PC-9 (cell line): ENCODE measurements around the gene RHBDD1. TPM values are rescaled to one million over a fixed set of nuclear protein-coding genes. Genes with fewer than 3 reads are reported as not detected.

ENCODE experiments used
- BruUV-seq: library from RNA; stranded (reverse); fragments of 400-500 nt; replicated peaks from 2 replicates; lab custom pipeline; 2021; lab: Mats Ljungman, UMichigan
- CTCF ChIA-PET: fragments of 300-600 bp; sonication (Branson Sonifier 250); formaldehyde crosslinking; loops from one replicate; lab custom pipeline; 2022; ENCODE audit warnings: antibody characterized with exemption; lab: Charles Lee
- POLR2A ChIA-PET: fragments of 300-600 bp; sonication (Branson Sonifier 250); formaldehyde crosslinking; loops from one replicate; lab custom pipeline; 2022; ENCODE audit warnings: antibody characterized with exemption; ENCODE audit not compliant: unreplicated experiment; lab: Charles Lee
- DNase-seq, 2 experiments: peaks; one replicate each; pipeline versions ENCODE4 v3.0.0 to v3.0.0-alpha.2; 2015 to 2022; ENCODE audit warnings: mixed read lengths in 1 of 2
- H2AFZ ChIP-seq: fragments of 200-600 bp; sonication (generic); 2 replicates; pipeline ENCODE4 v1.8.1; 2017; ENCODE audit warnings: antibody characterized with exemption
- H3F3A ChIP-seq: fragments of 200-600 bp; sonication (generic); 2 replicates; pipeline ENCODE4 v1.8.1; 2017; ENCODE audit warnings: antibody characterized with exemption, mild to moderate bottlenecking, low read depth; ENCODE audit not compliant: insufficient read depth
- H3K27ac ChIP-seq: fragments of 200-600 bp; sonication (generic); 2 replicates; pipeline ENCODE4 v1.6.1; 2016; ENCODE audit warnings: mixed run types
- H3K27me3 ChIP-seq: fragments of 200-600 bp; sonication (generic); 2 replicates; pipeline ENCODE4 v1.6.1; 2016; ENCODE audit warnings: low read depth, mixed run types; ENCODE audit not compliant: insufficient read depth
- H3K36me3 ChIP-seq: fragments of 200-600 bp; sonication (generic); 2 replicates; pipeline ENCODE4 v1.6.1; 2016; ENCODE audit warnings: low read depth, mixed run types
- H3K4me1 ChIP-seq: fragments of 200-600 bp; sonication (generic); replicated peaks from 2 replicates; pipeline ENCODE4 v1.6.1; 2016; ENCODE audit warnings: mixed run types; ENCODE audit not compliant: insufficient read depth
- H3K4me2 ChIP-seq: fragments of 200-600 bp; sonication (generic); 2 replicates; pipeline ENCODE4 v1.6.1; 2017; ENCODE audit warnings: mixed run types
- H3K4me3 ChIP-seq: fragments of 200-600 bp; sonication (generic); 2 replicates; pipeline ENCODE4 v1.6.1; 2016; ENCODE audit warnings: mixed run types
- H3K79me2 ChIP-seq: fragments of 200-600 bp; sonication (generic); 2 replicates; pipeline ENCODE4 v1.6.1; 2017; ENCODE audit warnings: low read depth, mixed run types
- H3K9me2 ChIP-seq: fragments of 200-600 bp; sonication (generic); 2 replicates; pipeline ENCODE4 v1.8.1; 2017; ENCODE audit warnings: mild to moderate bottlenecking; ENCODE audit not compliant: insufficient read depth
- H3K9me3 ChIP-seq: fragments of 200-600 bp; sonication (generic); 2 replicates; pipeline ENCODE4 v1.8.1; 2016; ENCODE audit warnings: low read depth; ENCODE audit not compliant: insufficient read depth
- H4K20me1 ChIP-seq: fragments of 200-600 bp; sonication (generic); 2 replicates; pipeline ENCODE4 v1.8.1; 2017; ENCODE audit not compliant: insufficient read depth
- EZH2 ChIP-seq: fragments of 200-600 bp; sonication (generic); IDR thresholded peaks from 2 replicates; pipeline ENCODE4 v1.8.0; 2017; ENCODE audit warnings: antibody characterized with exemption, low read depth
- intact Hi-C: fragments of 100-400 bp; cut with micrococcal nuclease; formaldehyde crosslinking; loops from one replicate; pipeline ENCODE4 v1.10.0; 2022; ENCODE audit not compliant: unreplicated experiment
- total RNA-seq: library from RNA; stranded (reverse); gene quantifications from 2 replicates; pipeline ENCODE4 v1.2.3, GENCODE V29; 2021
- TF ChIP-seq, protein P1 (sequence below): fragments of 200-600 bp; sonication (generic); conservative IDR thresholded peaks from 2 replicates; pipeline ENCODE4 v1.6.1; 2017; ENCODE audit warnings: mixed run types, antibody characterized with exemption, mild to moderate bottlenecking, moderate library complexity

The RHBDD1 gene
- total RNA-seq, 1 experiment from 2014 or later: 22.3 TPM

GRCh38 chr2:226865710-226866109 lies 29.9 kb downstream of the RHBDD1 start:
- DNase-seq: no peak
- no peaks in the 10 kb centered on the region for H3K9me2 ChIP-seq
- no peaks in the 10 kb centered on the region for H3K79me2 ChIP-seq
- TF ChIP-seq, protein P1, sequence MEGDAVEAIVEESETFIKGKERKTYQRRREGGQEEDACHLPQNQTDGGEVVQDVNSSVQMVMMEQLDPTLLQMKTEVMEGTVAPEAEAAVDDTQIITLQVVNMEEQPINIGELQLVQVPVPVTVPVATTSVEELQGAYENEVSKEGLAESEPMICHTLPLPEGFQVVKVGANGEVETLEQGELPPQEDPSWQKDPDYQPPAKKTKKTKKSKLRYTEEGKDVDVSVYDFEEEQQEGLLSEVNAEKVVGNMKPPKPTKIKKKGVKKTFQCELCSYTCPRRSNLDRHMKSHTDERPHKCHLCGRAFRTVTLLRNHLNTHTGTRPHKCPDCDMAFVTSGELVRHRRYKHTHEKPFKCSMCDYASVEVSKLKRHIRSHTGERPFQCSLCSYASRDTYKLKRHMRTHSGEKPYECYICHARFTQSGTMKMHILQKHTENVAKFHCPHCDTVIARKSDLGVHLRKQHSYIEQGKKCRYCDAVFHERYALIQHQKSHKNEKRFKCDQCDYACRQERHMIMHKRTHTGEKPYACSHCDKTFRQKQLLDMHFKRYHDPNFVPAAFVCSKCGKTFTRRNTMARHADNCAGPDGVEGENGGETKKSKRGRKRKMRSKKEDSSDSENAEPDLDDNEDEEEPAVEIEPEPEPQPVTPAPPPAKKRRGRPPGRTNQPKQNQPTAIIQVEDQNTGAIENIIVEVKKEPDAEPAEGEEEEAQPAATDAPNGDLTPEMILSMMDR: no peak
- TF ChIP-seq EZH2: no peak
- intact Hi-C loops: no loop called here
- no peak overlapping the region for H3K4me3 ChIP-seq
- ChIA-PET CTCF (no interaction called here), POLR2A (no interaction called here)
- H3F3A ChIP-seq: no peaks in the 10 kb centered on the region
- no peaks in the 10 kb centered on the region for H4K20me1 ChIP-seq
- H3K36me3 ChIP-seq: no peaks in the 10 kb centered on the region
- H3K9me3 ChIP-seq: no peaks in the 10 kb centered on the region
- H3K4me2 ChIP-seq: no peak overlapping the region
- H3K27me3 ChIP-seq: no peaks in the 10 kb centered on the region
- no TSS peak for BruUV-seq
- H3K27ac ChIP-seq: no peak overlapping the region
- H3K4me1 ChIP-seq: no peaks in the 10 kb centered on the region
- no peak overlapping the region for H2AFZ ChIP-seq

DNA sequence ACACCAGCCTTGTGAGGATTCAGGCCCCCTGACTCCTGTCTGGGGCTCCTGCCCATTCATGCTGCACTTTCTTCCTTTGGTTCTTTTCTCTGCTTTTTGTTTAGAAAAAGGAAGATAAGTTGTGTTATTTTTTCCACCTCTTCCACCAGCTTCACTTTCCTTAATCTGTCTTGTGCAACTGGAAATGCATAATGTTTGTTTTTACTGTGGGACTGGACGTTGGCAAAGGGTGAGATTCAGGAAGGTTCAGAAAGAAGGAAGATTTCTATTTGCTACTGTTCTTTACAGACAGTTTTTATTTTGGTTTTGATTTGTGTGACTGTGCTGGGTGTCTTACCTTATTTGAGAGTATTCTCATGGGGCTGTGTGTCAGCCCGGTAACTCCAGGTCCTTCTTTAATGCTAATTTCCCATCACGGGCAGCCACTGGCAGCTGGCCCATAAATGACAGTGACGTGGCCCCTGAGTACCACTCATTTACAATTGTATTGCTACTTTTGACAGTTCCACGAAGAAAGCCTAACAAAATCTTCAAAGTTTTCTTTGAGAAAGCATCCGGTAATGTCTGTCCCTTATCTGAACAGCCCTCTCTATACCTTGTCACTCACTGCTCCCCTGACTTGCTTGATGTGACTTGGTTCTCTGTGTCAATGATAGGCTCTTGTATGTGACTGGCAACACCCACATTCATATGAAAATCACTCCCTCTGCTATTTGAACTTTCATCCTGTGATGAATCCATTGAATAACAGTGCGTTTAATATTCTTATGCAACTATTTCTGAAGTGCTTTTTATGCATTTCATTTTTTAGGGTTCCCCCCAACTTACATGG lies 32.7 kb downstream of the RHBDD1 start:
- CTCF ChIA-PET: no interaction called here
- TF ChIP-seq EZH2: no peak
- TF ChIP-seq, protein P1: no peak
- Histone ChIP-seq H2AFZ (no peak overlapping the region), H3K9me2 (no peaks in the 10 kb centered on the region), H3K36me3 (no peaks in the 10 kb centered on the region), H3F3A (no peaks in the 10 kb centered on the region), H3K79me2 (no peaks in the 10 kb centered on the region), H3K9me3 (no peaks in the 10 kb centered on the region), H3K4me1 (no peaks in the 10 kb centered on the region), H3K4me3 (no peak overlapping the region), H3K4me2 (no peak overlapping the region), H4K20me1 (no peaks in the 10 kb centered on the region), H3K27me3 (no peaks in the 10 kb centered on the region), H3K27ac (no peak overlapping the region)
- POLR2A ChIA-PET: interaction anchor here (0.6 kb wide), 1 partner anchor 265 kb away, joined by 18 read pairs; no protein-coding TSS in a partner anchor
- BruUV-seq: no TSS peak
- no peak for DNase-seq
- intact Hi-C loops: no loop called here

DNA sequence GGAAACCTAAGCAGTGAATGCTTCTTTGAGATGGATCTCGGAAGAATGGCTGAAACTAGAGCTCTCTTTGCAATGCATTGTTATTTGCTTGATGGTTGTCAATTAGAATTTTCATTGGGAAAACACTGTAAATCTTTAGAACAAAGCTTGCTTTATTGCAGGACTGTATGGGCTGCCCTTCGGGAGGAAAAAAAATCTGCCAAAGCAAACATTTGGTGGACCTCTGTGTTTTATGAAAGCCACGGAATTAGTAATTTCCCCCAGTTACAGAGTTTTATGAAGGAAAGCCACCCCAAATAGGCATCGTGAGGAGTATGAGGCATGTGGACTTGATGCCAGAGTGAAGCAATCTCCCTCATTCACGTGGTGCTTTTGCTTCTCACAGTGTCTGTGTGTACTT lies 33.5 kb downstream of the RHBDD1 start:
- H3K9me3 ChIP-seq: no peaks in the 10 kb centered on the region
- no peaks in the 10 kb centered on the region for H3K9me2 ChIP-seq
- H3F3A ChIP-seq: no peaks in the 10 kb centered on the region
- intact Hi-C loops: no loop called here
- no peaks in the 10 kb centered on the region for H3K27me3 ChIP-seq
- no peak overlapping the region for H3K4me3 ChIP-seq
- H3K4me1 ChIP-seq: no peaks in the 10 kb centered on the region
- no peak for DNase-seq
- CTCF ChIA-PET: interaction anchor here (0.6 kb wide), 1 partner anchor 233 kb away, joined by 3 read pairs; no protein-coding TSS in a partner anchor
- no peak for TF ChIP-seq EZH2
- TF ChIP-seq, protein P1: no peak
- no peak overlapping the region for H2AFZ ChIP-seq
- no peak overlapping the region for H3K4me2 ChIP-seq
- no peaks in the 10 kb centered on the region for H3K79me2 ChIP-seq
- H3K36me3 ChIP-seq: no peaks in the 10 kb centered on the region
- no peaks in the 10 kb centered on the region for H4K20me1 ChIP-seq
- POLR2A ChIA-PET: no interaction called here
- BruUV-seq: no TSS peak
- no peak overlapping the region for H3K27ac ChIP-seq
